Heart left ventricle (tissue), 13 donors: ENCODE measurements around the gene MRPL48.

Experiments
- POLR2A ChIP-seq, 2 donors: fragments of 450-650 bp; IDR thresholded peaks; one replicate each; pipeline ENCODE4 v1.6.1; 2017; ENCODE audit warnings: antibody characterized with exemption in 2 of 2, mild to moderate bottlenecking in 2 of 2, moderate library complexity in 2 of 2
- TF ChIP-seq, protein P1 (sequence below), 12 donors: fragments of 200-600 bp; sonication (generic) in 4 of 12; IDR thresholded peaks; one replicate each; pipeline versions ENCODE4 v1.5.0 to v1.8.0; 2018 to 2022; ENCODE audit warnings: antibody characterized with exemption in 12 of 12, mild to moderate bottlenecking in 5 of 12
- donor health status: ischemic (EF 13 %, LVEDD 7.1; RV severe dilation, severe dysfunction).
- donor health status: DM: no; HTN: yes; CAD: no.
- donor health status: DM: no; HTN: no; CAD: no.
- donor health status: ischemic (EF 25% LVEDD 6.9; RV normal size, moderate dysfunction).
- donor health status: ischemic (EF 25% LVEDD 5.7; RV mildly dilated, moderate dysfunction).
- donor health status: ischemic (EF 35%, LVEDD 5.7; RV mildly dilated, moderate dysfunction).
- donor health status: nonischemic (EF 11% LVEDD 7.7; RV severe dilation, severe dysfunction).
- donor health status: DM: yes; HTN: yes; CAD: no.
- donor health status: PGD.
- donor health status: ischemic (EF 29% LVEDD 5.4; RV normal size, mild dysfunction).
- donor health status: nonischemic (EF 23%, LVEDD 6.1; RV moderate dilation, normal function).

DNA sequence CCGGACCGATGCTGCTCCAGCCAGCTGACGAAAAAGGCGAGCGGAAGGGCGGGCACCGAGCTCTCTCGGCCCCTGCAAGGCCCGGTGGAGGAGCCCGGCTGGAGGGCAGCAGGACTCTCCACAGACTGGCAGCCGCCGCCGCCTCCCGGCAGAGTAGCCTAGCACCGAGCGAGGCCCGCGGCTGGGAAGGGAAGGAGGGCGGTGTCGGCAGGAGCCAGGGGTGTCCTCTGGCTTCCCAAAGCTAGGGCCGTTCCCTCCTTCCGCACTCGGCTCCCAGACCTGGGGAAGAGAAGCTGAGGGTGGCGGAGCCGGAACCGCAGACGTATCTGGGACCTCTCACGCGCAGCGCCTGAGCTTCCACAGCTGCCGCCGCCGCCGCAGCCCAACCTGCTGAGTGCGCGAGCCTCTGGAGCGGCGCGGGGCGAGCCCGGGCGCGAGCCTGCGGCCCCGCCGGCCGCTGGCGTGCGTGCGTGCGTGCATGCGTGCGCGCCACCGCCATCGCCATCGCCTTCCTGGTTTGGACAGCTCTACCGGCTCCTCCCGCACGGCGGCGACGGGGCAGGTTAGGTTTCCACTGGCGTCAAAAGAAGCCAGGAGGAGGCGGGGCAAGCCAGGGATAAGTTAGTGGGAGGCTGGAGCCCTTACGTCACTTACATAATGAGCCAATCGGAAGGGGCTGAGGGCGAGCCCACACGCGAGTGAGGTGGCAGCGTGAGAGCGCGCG lies 26.8 kb upstream of the MRPL48 start, which contains the start of gene RAB6A:
- TF ChIP-seq POLR2A (IDR thresholded peaks at IDR 0.05): peak in 1 of 2 donors; percentile 85
- TF ChIP-seq, protein P1, sequence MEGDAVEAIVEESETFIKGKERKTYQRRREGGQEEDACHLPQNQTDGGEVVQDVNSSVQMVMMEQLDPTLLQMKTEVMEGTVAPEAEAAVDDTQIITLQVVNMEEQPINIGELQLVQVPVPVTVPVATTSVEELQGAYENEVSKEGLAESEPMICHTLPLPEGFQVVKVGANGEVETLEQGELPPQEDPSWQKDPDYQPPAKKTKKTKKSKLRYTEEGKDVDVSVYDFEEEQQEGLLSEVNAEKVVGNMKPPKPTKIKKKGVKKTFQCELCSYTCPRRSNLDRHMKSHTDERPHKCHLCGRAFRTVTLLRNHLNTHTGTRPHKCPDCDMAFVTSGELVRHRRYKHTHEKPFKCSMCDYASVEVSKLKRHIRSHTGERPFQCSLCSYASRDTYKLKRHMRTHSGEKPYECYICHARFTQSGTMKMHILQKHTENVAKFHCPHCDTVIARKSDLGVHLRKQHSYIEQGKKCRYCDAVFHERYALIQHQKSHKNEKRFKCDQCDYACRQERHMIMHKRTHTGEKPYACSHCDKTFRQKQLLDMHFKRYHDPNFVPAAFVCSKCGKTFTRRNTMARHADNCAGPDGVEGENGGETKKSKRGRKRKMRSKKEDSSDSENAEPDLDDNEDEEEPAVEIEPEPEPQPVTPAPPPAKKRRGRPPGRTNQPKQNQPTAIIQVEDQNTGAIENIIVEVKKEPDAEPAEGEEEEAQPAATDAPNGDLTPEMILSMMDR (IDR thresholded peaks at IDR 0.05): peak in 10 of 12 donors; percentile 20 to 61 (median 41)
